Measurements from ENCODE around the gene FAF2. TPM values are rescaled to one million over a fixed set of nuclear protein-coding genes. Genes with fewer than 3 reads are reported as not detected.

The FAF2 gene
- total and polyA plus RNA-seq, 2 donors (not counting 3 experiments of a cell fraction or from before 2014, with no cell fraction given), result 27.9 to 43.5 TPM

GRCh38 chr5:176461349-176461748, 13.2 kb downstream of the FAF2 start:
- no peaks in the 10 kb centered on the region for H3K4me1 ChIP-seq (ENCODE audit: control insufficient read depth, extremely low read depth, insufficient read depth, low read length)
- no peaks in the 10 kb centered on the region for H3K27me3 ChIP-seq (ENCODE audit: control insufficient read depth in 2 of 2, insufficient read depth in 2 of 2, low read length in 2 of 2)
- peaks cover 52% of the 10 kb centered on the region for H3K79me2 ChIP-seq (ENCODE audit: control insufficient read depth, insufficient read depth, low read length)
- ChIA-PET POLR2A (no interaction called here), CTCF (interaction anchor here (0.7 kb wide), 1 partner anchor 20 kb away, joined by 3 read pairs; no protein-coding TSS in a partner anchor)
- TF ChIP-seq MYC (IDR thresholded peaks at IDR 0.05; ENCODE audit: low read depth, low read length) (no peak), POLR2A (IDR thresholded peaks at IDR 0.05; ENCODE audit: low read depth, low read length) (no peak), GATA2 (IDR thresholded peaks at IDR 0.05; ENCODE audit: insufficient read depth, insufficient read length, low read depth, low read length) (no peak), CTCF (IDR thresholded peaks at IDR 0.05; ENCODE audit: extremely low read depth in 1 of 2, insufficient read depth in 1 of 2, low read depth in 1 of 2, low read length in 2 of 2) (no peak), JUN (IDR thresholded peaks at IDR 0.05; ENCODE audit: borderline replicate concordance, insufficient read depth, insufficient read length, low read depth) (no peak), EZH2 (IDR thresholded peaks at IDR 0.05; ENCODE audit: borderline replicate concordance, low read depth, low read length, severe bottlenecking) (no peak), FOS (IDR thresholded peaks at IDR 0.05; ENCODE audit: borderline replicate concordance, insufficient read depth, low read length) (no peak), MAX (IDR thresholded peaks at IDR 0.05; ENCODE audit: insufficient read depth, insufficient read length) (no peak), POLR2AphosphoS5 (IDR thresholded peaks at IDR 0.05; ENCODE audit: insufficient read depth, low read depth, low read length) (no peak)
- H3K9me1 ChIP-seq (replicated peaks; ENCODE audit: control insufficient read depth, extremely low read depth, insufficient read depth, low read length), result no peaks in the 10 kb centered on the region
- no peak overlapping the region for H3K4me2 ChIP-seq (ENCODE audit: insufficient read depth, low read length)
- BruUV-seq (replicated peaks), result no TSS peak
- no peaks in the 10 kb centered on the region for H4K20me1 ChIP-seq (replicated peaks; ENCODE audit: control insufficient read depth, extremely low read depth, insufficient read depth, low read length)
- H3K36me3 ChIP-seq (ENCODE audit: control insufficient read depth in 2 of 2, extremely low read depth in 1 of 2, insufficient read depth in 2 of 2, low read length in 2 of 2), result no peaks in the 10 kb centered on the region
- intact Hi-C loops (cut with micrococcal nuclease) (no loop called here), dilution Hi-C loops (cut with MboI; ENCODE audit: extremely low pct_ligation_motif_present, low sequenced_read_pairs) (no loop called here)
- FAIRE-seq (no peak), DNase-seq (ENCODE audit: low read depth, low spot score) (no peak)
- no peaks in the 10 kb centered on the region for H3K9me3 ChIP-seq (replicated peaks; ENCODE audit: control insufficient read depth, insufficient read depth, low read length)
- no peak overlapping the region for H2AFZ ChIP-seq (ENCODE audit: low read depth, low read length)
- no peak overlapping the region for H3K27ac ChIP-seq (ENCODE audit: insufficient read depth, low read depth, low read length)
- H3K4me3 ChIP-seq (replicated peaks in 1 of 3; ENCODE audit: insufficient read depth in 1 of 3, low read depth in 1 of 3, low read length in 3 of 3), result no peak overlapping the region
- no peak overlapping the region for H3K9ac ChIP-seq (replicated peaks; ENCODE audit: extremely low read depth, insufficient read depth, low read length)

Data from endothelial cell of umbilical vein (primary cell).